Stomach (tissue), 4 donors: Measurements from ENCODE around the gene NTM.

Source experiments
- CTCF ChIP-seq, 7 experiments: fragments of 450-650 bp in 4 of 7; fragments of 200-600 bp in 3 of 7; sonication (generic) in 3 of 7; IDR thresholded peaks; one replicate each; pipeline ENCODE4 v1.5.1; 2016 to 2019; ENCODE audit warnings: antibody characterized with exemption in 7 of 7, control low read depth in 2 of 7, mild to moderate bottlenecking in 1 of 7
- POLR2AphosphoS5 ChIP-seq, 3 donors: sonication (generic); formaldehyde crosslinking; IDR thresholded peaks; one replicate each; pipeline ENCODE4 v1.6.1; 2016; ENCODE audit warnings: antibody characterized with exemption in 3 of 3

GRCh38 chr11:131644204-131644795, 273.9 kb downstream of the NTM start:
- TF ChIP-seq CTCF (IDR thresholded peaks at IDR 0.05) (no peak), POLR2AphosphoS5 (IDR thresholded peaks at IDR 0.05) (no peak)
